NCI-H2196 treated with DMSO at 0.1 percent for 48 hours (cell line): Measurements from ENCODE around the gene ANKRD26.

Experiments used
- DNase-seq: peaks from one replicate; lab custom pipeline; 2025; ENCODE audit not compliant: unreplicated experiment; lab: John Stamatoyannopoulos, UW

ANKRD26 gene

DNA sequence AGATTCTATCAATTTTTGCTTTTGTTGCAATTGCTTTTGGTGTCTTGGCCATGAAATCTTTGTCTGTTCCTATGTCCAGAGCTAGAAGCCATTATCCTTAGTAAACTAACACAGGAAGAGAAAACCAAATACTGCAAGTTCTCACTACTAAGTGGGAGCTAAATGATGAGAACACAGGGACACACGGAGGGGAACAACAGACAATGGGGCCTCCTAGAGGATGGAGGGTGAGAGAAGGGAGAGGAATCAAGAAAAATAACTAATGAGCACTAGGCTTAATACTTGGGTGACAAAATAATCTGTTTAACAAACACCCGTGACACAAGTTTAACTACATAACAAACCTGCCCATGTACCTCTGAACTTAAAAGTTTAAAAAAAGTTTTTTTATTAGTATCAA, 78.2 kb downstream of the ANKRD26 start:
- no peak for DNase-seq

DNA sequence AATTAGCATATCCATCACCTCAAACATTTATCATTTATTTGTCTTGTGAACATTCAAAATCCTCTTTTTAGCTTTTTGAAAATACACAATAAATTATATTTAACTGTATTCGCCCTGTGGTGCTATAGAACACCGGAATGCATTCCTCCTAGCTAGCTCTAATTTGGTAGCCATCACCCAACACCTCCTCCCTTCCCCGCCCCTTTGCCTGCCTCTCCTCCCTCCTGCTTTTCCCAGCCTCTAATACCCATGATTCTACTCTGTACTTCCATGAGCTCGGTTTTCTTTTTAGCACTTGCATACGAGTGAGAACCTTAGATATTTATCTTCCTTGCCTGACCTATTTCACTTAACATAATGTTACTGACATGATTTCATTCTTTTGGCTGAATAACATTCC, 80.1 kb downstream of the ANKRD26 start:
- no peak for DNase-seq

DNA sequence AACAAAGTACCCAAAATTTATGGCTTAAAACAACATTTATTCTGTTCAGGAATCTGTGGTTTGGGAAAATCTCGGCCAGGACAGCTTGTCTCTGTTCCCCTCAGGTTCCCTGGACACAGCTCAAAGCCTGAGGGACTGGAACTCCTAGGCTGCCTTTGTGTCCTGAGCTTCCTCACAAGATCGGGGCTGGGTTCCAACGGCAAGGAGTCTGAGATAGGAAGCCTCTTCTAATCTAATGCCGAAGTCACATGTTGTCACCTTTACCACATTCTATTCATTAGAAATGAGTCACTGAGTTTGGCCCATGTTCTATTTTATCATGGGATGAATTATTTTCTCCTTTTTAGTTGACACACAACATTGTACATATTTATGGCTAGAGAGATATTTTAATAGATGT, 80.5 kb downstream of the ANKRD26 start:
- DNase-seq = no peak

GRCh38 chr10:26997610-26998009, 102.7 kb downstream of the ANKRD26 start:
- DNase-seq = no peak

DNA sequence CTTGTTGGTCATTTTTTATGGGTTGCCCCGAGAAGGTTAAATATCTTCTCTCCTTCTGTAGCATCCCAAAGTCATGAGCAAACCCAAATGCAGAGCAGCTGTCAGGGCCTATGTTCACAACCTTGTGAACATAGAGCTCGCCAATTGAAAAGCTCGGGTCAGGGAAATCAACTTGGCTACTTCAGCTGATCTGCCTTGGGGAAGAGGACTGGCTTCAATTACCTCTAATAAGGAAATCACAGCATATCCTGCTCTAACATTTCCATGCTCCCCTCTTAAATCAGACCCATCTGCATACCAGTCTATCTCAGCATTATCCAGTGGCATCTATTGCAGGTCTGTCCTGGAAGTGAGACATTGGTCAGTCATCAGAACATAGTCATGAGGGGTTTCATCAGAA, 105.6 kb downstream of the ANKRD26 start:
- no peak for DNase-seq

DNA sequence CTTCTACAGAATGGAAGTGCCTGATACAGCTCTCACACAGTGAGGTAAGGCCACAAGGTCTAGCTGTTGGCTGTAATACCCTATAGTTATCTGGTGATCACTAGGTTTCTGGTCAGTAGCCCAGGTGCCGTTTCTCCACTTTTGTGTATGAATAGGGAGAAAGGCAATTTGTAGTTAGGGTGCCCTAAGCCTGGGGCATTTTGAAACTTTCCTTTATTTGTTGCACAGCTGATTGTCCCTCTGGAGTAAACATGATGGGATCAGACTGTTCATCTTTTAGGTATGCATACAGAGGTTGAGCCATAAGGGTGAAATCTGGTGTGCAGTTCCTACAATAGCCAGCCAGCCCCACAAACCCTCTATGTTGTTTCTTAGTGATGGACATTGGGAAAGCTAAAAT, 112.4 kb downstream of the ANKRD26 start:
- DNase-seq = no peak

GRCh38 chr10:26983156-26983555, 117.1 kb downstream of the ANKRD26 start:
- no peak for DNase-seq

GRCh38 chr10:26982058-26982457, 118.2 kb downstream of the ANKRD26 start:
- no peak for DNase-seq

- DNase-seq = no peak
Observed at GRCh38 chr10:26981232-26981824, 119.0 kb downstream of the ANKRD26 start.

GRCh38 chr10:26978519-26978918, 121.8 kb downstream of the ANKRD26 start:
- DNase-seq = no peak

DNA sequence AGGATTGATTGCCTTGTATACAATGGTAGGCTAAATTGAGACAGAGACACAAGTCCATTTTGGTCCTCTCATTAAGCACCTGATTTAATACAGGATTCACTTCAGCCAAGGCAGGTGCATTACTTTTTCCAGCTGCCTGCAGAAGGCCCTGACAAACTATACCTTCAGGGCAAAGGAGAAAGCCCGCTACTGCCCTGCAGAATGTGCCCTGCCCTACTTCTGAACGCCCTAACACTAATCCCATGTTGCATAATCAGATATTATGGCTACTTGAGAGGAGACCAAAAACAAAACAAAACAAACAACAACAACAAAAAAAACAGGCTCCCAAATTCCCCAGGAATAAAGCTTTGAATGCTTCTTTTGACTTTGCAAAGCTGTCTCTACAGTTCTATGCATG, 122.7 kb downstream of the ANKRD26 start:
- no peak for DNase-seq

DNA sequence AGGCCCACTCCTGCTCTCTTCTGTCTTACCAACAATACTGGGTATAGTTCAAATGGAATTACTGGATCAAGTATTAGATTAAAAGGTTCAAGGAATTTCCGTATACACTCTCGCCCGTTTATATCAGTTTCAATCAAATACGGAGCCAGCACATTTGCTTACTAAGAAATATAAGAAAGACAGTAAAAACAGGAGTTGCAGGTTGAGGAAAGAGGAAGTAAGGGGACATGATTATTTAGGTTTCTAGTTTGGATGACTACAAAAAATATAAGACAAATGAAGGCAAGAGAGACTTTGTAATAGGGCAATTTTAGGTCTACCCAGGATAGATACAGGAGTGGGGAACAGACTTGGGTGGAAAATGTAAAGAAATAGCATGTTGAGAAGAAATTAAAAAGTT, 129.6 kb downstream of the ANKRD26 start:
- DNase-seq = no peak

- DNase-seq = no peak
Observed at GRCh38 chr10:26969145-26969926, 131.0 kb downstream of the ANKRD26 start.

GRCh38 chr10:26962835-26963234, 137.5 kb downstream of the ANKRD26 start:
- no peak for DNase-seq

GRCh38 chr10:26960308-26960707, 140.0 kb downstream of the ANKRD26 start:
- DNase-seq = no peak

DNA sequence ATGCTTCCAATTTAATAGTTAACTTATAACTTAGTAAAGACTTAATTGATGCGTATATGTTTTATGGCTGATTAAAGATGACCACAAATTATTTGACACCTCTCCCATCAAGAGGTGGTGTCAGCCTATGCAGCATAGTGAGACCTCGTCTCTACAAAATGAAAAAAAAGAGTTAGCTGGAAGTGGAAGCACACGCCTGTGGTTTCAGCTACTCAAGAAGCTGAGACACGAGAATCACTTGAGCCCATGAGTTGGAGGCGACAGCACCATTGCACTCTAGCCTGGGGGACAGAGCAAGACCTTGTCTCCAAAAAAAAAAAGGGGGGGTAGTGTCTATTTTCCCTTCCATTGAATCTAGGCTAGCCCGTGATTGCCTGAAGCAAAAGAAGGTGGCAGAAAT, 140.5 kb downstream of the ANKRD26 start:
- DNase-seq = no peak
